HG03039 (cell line): ENCODE data around the gene SKP2.
"Not testable (repeated sequence)": the region's sequence is repeated elsewhere in the genome, so short reads cannot be mapped to it uniquely, and the experiment has no call there.

Source experiments
- ATAC-seq: cut with Tn5 transposase; IDR thresholded peaks from one replicate; pipeline ENCODE4 v1.9.1; 2021; ENCODE audit warnings: mild to moderate bottlenecking, moderate library complexity; ENCODE audit not compliant: unreplicated experiment

SKP2 gene

GRCh38 chr5:36156121-36156601, 4.2 kb downstream of the SKP2 start:
- ATAC-seq, result no peak

GRCh38 chr5:36156619-36157018, 4.7 kb downstream of the SKP2 start:
- ATAC-seq, result no peak

GRCh38 chr5:36158144-36158543, 6.2 kb downstream of the SKP2 start:
- no peak for ATAC-seq

- no peak for ATAC-seq
These were observed 8.7 kb downstream of the SKP2 start for GRCh38 chr5:36160617-36161016.

GRCh38 chr5:36161361-36161760, 9.4 kb downstream of the SKP2 start:
- ATAC-seq, result no peak

- ATAC-seq, result no peak
These were observed 11.0 kb downstream of the SKP2 start for GRCh38 chr5:36162810-36163486.

GRCh38 chr5:36164461-36164860, 12.6 kb downstream of the SKP2 start:
- no peak for ATAC-seq

GRCh38 chr5:36168737-36169136, 16.8 kb downstream of the SKP2 start:
- no peak for ATAC-seq

GRCh38 chr5:36170832-36171424, 19.0 kb downstream of the SKP2 start:
- ATAC-seq, result no peak

GRCh38 chr5:36172599-36172998, 20.7 kb downstream of the SKP2 start:
- ATAC-seq, result no peak

- ATAC-seq, result no peak
These were observed 21.5 kb downstream of the SKP2 start for GRCh38 chr5:36173426-36173825.

GRCh38 chr5:36174119-36174518, 22.2 kb downstream of the SKP2 start:
- no peak for ATAC-seq

- no peak for ATAC-seq
These were observed 23.1 kb downstream of the SKP2 start for GRCh38 chr5:36175043-36175442.

- peak; percentile 95 for ATAC-seq
These were observed 25.2 kb downstream of the SKP2 start for GRCh38 chr5:36177154-36177553.

- ATAC-seq, result no peak
These were observed 26.0 kb downstream of the SKP2 start for GRCh38 chr5:36177715-36178523.

GRCh38 chr5:36178524-36178890, 26.6 kb downstream of the SKP2 start:
- ATAC-seq, result no peak

- no peak for ATAC-seq
These were observed 28.0 kb downstream of the SKP2 start for GRCh38 chr5:36179950-36180349.

GRCh38 chr5:36180556-36181350, 28.8 kb downstream of the SKP2 start:
- ATAC-seq, result no peak

- no peak for ATAC-seq
These were observed 29.9 kb downstream of the SKP2 start for GRCh38 chr5:36181774-36182173.

- not testable (repeated sequence) for ATAC-seq
These were observed 32.5 kb downstream of the SKP2 start for GRCh38 chr5:36184408-36184807.

GRCh38 chr5:36193746-36194145, 41.8 kb downstream of the SKP2 start:
- no peak for ATAC-seq
